GM19025 (cell line): ENCODE measurements around the gene CUBN.

ENCODE experiments used
- ATAC-seq: cut with Tn5 transposase; IDR thresholded peaks from one replicate; pipeline ENCODE4 v1.9.1; 2021; ENCODE audit warnings: mild to moderate bottlenecking, low read depth, moderate library complexity; ENCODE audit not compliant: unreplicated experiment

Gene CUBN

DNA sequence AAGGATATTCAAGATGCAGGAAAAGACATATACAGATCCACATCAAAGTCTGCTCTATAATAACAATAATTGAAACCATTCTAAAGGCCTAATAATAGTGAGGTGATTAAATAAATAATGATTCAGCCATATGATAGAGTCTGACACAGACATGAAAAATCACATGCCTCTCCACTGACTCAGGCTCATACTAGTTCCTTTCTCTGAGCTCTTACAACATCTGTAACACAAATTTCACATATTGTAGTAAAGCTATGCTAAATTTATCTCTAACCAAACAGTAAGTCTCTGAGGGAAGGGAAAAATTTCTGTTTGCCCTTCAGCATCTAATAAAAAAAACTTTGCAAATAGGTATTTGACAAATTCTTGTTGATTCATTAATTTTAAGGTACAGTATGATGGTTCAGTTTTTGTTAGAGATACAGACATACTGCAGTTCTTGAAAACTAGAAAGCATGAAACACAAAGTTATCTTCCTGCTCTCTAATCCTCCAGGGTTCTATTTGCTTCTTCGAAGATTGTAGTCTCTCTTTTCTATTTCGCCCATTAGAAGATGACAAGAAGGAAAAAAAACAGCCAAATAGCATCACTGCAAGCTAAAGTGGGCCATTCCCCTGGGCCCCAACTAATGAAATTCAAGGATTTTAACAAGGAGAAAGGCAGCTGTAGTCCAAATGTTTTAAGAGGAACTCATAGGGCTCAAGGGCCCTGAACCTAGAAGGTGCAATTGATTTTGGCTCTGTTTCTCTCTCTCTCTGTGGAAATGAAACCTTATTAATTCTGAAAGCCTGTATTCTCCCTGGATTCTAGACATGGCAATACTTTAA, 53.9 kb downstream of the CUBN start:
- ATAC-seq: no peak

DNA sequence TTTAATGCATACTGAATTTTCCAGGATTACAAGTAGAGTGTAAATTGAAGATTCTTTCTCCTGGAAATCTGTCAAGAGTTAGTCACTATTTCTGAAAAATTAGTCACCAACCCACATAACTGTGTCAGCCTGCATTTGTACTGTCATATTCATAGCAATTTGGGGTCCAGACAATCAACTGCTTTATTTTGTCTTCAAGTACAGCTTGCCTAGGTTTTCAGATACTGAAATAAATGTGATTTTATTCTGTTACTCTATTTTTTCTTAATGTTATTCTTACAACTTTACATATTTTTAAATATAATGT, 55.1 kb downstream of the CUBN start:
- no peak for ATAC-seq

DNA sequence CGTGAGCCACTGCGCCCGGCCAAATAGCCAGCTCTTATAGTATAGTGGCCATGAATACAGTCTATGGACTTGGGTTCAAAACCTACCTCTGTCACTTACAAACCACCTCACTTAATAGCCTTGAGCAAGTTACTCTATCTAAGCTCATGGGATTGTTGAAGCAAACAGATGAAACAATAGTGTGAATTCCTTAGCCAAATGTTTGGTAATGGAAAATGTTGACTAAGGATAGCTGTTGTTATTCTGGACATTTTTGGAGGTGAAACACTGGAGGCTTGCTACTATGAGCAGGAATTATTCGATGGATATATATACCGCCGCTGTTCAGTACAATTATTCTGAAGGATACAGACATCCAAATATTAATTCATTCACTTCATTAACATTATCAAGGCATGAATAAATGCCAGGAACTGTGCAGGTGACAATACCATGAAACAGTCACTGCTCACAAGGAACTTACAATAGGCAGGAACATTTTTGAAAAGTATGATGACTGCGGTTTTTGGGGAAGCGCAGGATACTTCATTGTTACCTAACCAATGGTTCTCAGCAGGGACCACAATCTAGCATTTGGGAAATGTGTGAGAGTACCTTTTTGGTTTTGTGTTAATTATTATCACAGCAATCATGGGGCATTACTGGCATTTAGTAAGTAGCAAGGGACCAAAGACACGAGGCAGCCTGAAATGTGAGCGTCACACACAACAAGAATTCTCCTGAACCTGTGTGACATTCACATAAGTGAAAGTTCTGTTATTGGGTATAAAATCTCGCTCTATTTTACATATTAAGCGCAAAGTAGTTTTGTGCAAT, 55.7 kb downstream of the CUBN start:
- no peak for ATAC-seq

DNA sequence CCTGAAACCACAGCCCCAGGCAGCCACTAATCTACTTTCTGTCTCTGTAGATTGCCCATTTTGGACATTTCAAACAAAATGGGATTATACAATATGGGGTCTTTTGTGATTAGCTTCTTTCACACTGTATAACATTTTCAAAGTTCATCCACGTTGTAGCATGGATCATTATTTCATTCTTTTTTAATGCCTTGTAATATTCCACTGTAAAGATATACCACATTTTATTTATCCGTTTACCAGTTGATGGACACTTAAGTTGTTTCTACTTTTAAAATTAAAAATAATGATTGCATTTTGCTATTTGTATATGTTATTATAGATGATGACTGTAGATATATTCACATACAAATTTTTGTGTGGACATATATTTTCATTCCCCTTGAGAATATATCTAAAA, 60.7 kb downstream of the CUBN start:
- no peak for ATAC-seq

DNA sequence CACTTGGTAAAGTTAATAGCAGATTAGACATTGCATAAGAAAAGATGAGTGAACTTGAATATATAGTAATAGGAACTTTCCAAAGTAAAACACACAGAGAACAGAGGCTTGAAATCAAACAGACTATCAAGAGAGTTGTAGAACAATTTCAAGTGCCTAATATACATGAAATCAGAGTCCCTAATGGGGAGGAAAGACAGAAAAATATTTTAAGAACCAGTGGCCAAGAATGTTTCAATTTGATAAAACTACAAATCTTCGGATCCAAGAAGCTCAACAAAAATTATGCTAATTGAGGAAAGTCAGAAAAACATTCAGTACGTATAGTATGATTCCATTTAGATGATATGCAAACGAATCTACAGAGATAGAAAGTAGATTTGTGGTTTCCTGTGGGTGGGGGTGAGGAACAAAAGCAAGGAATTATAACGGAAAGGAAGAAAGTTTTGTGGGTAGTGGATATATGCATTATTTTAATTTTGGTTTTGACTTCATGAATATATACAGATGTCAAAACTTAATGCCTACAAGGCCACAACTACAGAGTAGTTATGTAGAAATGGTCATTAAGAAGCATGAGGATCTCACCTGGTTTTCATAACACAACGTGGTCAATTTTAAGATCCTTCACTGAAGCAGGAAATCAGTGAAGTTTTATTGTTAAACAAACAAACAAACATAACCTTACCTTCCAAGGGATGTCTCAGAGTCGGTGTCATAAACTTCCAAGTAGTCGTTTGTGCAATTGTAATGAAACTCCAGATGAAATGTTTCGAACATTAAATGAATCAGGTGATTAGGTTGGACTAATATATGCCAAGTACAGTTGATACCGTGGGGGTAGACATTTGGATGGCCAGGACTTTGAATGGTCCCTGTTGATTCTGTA, 62.0 kb downstream of the CUBN start:
- ATAC-seq: no peak

DNA sequence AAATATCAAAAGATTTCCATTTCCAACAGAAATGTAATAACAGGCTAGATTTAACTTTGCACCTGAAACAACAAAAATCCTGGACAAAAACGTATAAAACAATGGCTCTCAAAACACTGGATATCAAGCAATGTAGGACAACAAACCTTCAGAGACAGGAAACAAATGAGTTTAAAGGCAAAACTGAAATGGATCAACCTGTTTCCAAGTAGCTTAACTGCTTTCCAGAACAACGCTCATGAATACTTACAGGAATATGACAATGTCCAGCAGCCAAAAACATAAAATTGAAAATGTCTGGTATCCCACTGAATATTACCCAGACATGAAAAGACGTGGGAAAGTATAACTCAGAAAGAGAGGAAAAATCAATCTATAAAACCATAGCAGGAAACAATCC, 62.8 kb downstream of the CUBN start:
- ATAC-seq: no peak

DNA sequence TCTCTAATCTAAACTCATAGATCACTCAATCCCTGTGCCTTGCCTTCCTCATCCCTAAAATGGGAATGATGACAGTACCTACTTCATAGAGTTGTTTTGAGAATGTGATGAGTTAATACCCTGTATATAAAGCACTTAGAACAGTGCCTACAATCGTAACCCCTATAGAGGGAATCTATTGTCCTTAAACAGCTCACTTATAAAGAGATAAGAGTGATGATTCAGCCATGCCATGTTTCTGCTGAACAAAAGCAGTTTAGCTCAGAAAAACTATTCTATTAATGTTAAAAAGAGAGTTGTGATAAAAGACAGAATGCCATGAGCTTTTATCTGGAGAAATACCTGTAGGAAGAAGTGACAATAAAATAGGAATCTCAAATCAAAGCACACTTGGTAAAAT, 63.6 kb downstream of the CUBN start:
- no peak for ATAC-seq

DNA sequence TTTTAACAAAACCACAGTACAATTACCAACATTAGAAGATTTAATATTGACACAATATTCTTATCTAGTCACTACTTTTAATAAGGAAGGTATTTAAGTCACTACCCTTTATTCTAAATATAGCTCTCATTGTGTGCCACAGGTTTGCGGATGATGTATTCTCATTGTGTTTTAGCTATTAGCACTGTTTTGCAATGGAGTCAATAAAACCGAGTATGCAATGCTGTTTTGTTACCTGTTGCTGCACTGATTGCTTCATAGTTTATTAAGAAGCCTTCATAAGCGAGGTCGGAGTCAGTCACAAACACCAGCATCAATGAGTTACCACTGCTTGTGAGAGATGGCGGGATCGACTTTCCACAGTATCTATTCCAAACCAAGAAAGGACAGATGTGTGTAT, 64.3 kb downstream of the CUBN start:
- ATAC-seq: no peak

DNA sequence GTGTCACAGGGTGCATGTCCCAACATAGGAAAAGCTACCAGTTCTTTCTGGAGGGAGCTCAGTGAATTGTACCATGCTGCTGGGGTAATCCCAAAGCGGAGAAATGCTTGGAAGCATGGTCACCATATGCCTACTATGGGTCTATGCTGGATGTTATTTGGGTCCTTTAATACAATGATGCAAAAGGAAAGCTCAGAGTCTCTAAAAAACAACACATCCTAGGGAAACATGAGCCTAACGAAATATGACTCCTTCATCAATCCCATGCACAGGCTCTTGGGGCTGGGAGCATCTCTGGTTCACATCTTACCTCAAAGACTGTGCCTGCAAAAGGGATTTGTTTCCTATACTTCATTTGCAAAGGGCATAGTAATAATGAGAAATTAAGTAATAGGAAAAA, 65.2 kb downstream of the CUBN start:
- ATAC-seq: no peak

DNA sequence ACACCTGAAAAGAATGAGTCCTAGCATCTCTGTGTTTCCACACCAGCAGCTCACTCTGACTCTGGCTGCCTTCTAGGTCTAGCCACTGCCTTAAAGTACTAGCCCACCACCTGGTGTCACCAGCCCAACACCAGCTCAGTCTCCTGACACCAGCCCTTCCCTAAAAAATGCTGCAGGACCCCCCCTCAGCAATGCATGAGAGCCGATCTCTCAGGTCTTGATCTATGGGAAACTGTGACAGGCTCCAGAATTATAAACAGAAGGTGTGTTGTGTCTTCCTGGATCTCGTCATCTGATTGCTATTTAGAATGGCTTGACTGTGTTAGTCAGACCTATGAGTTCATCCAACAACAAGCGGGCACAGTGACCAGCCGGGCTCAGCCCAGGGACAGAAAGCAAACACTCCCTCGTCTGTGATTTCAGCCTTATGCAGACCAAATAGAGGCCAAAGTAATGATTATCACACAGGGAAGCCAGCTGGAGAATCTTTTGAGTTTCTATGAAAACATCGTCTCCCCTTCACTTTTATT, 66.6 kb downstream of the CUBN start:
- ATAC-seq: no peak

DNA sequence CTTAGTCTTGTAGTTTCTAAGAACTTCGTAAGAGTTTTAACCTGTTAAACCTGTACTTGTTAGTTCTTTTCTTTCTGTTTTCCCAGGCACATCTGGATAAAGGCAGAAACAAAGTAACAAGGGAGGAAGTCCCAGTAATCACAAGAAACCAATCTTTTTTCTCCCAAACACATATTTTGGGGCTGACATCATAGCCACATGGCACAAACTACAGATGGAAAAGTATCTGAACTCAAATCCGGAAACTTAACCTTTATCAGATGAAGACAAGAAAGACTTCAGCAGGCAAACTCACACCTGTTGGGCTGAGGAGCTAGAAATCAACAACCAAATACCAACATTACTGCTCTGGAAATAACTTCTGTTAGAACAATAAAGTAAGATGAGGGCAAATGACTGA, 67.1 kb downstream of the CUBN start:
- ATAC-seq: no peak

DNA sequence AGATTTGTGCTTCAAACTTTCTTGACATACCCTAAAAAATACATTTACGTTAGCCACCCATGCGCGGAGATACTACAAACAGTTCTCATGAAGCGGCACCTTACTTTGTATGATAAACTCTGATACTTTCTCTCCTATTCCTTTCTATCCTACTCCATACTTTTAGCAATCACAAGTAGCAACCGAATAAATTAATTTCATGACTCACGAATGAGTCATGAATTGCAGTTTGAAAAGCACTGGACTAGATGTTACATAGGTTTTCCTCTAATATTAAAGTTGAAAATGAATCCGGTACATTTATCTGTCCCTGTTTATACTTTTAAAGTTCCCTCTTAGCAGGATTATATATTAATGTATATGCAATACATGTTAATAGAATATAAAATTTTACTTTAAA, 67.6 kb downstream of the CUBN start:
- ATAC-seq: no peak

DNA sequence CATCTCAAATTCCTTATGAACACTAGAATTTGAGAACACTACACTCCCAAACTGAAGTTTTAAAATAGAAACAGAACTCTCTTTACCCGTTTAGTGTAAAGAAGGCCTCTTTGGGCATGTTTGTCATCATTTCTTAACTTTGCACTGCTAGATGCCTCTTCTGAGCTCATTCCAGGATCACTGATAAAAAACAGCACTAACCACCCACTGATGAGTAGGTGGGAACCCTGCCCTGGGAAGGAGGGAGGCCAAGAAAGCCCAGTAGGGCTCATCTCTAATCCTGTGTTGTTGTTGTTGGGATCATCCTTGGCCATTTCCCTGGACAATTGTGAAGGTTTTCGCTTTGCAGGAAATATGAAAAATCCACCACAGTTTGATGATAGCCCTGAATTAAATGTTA, 68.2 kb downstream of the CUBN start:
- no peak for ATAC-seq

DNA sequence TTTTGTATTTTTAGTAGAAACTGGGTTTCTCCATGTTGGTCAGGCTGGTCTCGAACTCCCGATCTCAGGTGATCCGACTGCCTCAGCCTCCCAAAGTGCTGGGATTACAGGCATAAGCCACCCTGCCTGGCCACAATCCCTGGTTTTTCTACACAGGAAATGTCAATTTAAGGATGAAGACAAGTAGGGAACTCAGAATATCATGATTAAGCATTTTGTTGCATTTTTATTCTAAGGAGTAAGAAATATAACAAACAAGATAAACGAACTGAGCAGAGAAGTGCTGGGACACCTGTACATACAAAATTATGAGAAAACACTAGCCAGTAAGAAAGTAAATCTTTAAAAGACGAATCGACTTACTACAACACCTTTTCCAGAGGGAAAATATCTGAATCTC, 69.3 kb downstream of the CUBN start:
- ATAC-seq: no peak

DNA sequence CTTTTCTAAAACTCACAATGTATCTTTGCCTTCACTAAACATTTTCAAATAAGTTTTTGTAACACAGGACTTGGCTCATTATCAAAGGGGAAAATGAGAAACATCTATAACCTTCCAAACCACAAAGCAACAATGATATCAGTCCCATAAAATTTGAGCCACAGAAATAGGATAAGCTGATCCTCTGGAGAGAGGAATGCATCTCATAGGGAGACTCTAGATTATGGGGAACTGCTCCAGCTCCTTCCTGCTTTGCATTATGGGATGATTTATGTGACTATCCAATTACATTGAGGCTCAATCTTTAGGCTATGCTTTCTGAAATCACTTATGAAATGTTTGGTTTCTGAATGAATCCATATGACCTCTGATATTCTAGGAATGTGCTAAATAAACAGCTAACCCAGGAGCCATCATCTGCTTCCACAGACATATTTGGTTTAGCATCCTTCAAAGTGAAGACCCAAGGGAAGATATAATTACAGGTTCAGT, 70.4 kb downstream of the CUBN start:
- ATAC-seq: no peak

DNA sequence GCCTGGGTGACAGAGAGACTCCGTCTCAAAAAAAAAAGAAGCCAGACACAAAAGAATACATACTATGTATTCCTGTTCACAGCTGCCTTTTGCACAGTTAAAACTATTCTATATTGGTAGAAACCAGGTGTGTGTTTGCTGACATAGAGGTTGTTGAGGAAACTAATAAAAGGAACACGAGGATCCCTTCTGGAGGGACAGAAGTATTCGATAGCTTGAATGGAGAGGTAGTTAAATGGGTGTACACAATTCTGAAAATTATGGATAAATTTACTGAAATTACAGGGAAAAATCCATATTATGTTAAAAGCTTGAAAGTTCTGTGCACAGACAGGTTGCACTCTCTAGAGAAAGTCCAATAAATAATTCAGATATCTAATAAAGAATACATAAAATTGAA, 71.5 kb downstream of the CUBN start:
- ATAC-seq: no peak

DNA sequence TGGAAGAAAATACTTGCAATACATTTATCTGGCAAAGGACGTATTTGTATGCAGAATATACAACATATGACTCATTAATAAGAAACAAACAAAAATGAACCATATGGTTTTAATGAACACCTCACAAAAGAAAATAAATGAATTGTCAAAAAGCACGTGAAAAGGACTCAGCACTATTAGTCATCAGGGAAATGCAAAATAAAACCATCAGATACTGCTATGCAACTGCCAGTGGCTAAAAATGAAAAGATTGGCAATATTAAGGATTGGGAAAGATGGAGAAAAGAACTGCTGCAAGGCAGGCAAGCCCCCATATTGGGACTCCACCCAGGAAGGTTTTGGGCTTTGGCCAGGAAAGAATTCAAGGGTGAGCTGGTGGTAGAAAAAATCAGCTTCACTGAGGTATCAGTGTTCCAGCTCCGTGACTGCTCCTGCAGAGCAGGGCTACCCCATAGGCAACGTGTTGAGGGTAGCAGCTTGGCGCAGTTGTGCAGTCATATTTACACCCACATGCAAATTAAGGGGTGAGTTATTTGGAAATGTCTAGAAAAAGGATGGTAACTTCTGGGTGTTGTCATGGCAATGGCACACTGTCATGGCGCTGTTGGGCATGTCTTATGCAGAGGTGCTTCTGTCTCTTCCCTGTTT, 72.7 kb downstream of the CUBN start:
- no peak for ATAC-seq

DNA sequence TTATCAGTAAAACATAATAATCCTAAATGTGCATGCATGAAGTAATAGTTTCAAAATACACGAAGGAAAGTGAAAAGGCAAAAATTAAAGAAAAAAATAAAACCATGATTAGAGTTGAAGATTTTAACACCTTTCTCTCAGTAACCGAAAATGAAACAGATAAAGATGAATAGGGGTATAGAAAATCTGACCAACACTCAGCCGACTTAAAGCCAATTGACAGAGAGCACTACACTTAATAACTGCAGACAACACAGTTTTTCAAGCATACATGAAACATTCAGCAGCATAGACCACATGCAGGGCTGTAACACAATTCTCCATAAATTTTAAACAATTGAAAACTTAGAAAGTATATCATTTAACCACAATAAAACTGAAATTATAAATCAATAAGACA, 76.1 kb downstream of the CUBN start:
- ATAC-seq: no peak

DNA sequence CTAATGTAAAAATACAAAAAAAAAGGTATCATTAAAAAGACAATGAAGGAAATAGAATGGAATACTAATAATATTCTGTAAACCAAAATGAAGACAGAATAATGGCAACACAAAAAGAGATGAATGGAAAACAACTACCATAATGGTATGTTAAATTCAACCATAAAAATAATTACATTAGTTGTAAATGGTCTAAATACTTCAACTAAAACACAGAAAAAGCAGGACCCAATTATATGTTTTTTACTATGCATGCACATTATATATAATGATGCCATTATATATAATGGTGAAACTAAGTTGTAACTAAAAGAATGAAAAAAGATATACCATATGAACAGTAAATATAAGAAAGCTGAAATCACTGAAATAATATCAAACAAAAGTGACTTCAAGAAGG, 76.5 kb downstream of the CUBN start:
- ATAC-seq: no peak

DNA sequence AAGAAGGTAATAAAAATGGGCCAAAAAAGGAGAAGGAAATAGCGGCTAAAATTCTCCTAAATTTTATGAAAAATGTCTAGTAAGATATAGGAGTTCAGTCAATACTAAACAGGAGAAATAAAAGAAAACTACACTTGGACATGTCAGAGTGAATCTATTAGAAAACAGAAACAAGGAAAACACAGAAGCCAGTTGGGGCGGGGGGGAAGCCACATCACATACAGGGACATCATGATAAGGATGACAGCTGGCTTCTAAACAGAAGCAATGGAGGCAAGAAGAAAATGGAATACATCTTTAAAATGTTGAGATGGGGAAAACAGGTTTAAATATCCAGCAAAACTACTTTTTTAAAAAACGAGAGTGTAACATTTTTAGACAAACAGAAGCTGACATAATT, 77.8 kb downstream of the CUBN start:
- no peak for ATAC-seq
